Measurements from ENCODE around the gene DARS1.
"Not testable (repeated sequence)": the region's sequence is repeated elsewhere in the genome, so short reads cannot be mapped to it uniquely, and the experiment has no call there.

Gene DARS1

GRCh38 chr2:135984199-135985017 is 1.0 kb downstream of the DARS1 start:
- no peak for DNase-seq (ENCODE audit: low read depth in 2 of 2)

- DNase-seq (ENCODE audit: low read depth in 2 of 2): no peak
These were observed 4.9 kb downstream of the DARS1 start for GRCh38 chr2:135980434-135981079.

GRCh38 chr2:135975702-135976101 is 9.7 kb downstream of the DARS1 start:
- DNase-seq (ENCODE audit: low read depth in 2 of 2): no peak

DNA sequence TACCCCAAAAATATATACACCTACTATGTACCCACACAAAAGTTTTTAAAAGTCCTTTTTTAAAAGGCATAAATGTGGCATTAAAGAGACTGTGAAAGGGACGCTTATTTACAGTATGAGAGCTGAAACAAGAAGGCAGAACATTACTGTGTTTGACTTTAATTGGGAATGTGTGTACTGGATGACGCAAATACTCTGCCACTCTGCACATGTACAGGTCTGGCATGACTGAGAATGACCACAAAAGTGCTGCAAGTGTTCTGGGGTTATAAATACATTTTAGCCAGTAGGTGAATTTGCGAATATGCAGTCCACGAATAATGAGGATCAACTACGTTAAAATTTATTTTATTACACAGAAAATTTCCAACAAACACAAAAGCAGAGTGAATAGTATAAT is 11.4 kb downstream of the DARS1 start:
- DNase-seq (ENCODE audit: low read depth in 2 of 2): no peak

DNA sequence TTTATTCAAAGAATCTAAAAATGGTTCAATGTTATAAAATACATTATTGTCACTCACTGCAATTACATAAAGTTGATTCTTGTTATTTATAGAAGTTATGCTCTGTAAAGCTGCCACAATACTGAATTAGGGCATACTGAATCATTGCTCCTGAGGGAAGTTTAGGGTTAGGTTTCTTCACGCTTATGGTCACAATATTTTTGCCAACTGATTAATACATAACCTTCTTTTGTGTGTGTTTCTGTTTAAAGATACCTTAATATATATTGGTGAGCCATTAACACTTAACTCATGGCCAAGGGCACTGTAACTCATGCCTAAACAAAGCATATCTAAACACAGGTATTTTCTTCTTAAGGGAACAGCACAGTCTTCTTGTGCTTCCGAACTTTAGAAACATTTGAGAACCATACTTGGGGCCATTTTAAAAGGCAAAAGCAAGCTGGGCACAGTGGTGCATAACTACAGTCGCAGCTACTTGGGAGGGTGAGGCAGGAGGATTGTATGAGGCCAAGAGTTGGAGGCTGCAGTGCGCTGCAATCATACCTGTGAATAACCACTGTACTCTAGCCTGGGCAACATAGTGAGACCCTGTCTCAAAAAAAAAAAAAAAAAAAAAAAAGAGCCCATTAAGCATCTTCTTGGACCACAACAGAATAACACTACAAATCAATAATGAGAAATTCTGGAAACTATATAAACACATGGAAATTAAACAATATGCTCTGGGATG is 15.6 kb downstream of the DARS1 start:
- DNase-seq (ENCODE audit: low read depth in 2 of 2): no peak

GRCh38 chr2:135965756-135966155 is 19.7 kb downstream of the DARS1 start:
- DNase-seq (ENCODE audit: low read depth in 2 of 2): no peak

GRCh38 chr2:135964404-135964803 is 21.0 kb downstream of the DARS1 start:
- not testable (repeated sequence) for DNase-seq (ENCODE audit: low read depth in 2 of 2)

- DNase-seq (ENCODE audit: low read depth in 2 of 2): no peak
These were observed 21.6 kb downstream of the DARS1 start for GRCh38 chr2:135963841-135964240.

- DNase-seq (ENCODE audit: low read depth in 2 of 2): no peak
These were observed 22.9 kb downstream of the DARS1 start for GRCh38 chr2:135962366-135963123.

- DNase-seq (ENCODE audit: low read depth in 2 of 2): no peak
These were observed 24.5 kb downstream of the DARS1 start for GRCh38 chr2:135960656-135961551.

DNA sequence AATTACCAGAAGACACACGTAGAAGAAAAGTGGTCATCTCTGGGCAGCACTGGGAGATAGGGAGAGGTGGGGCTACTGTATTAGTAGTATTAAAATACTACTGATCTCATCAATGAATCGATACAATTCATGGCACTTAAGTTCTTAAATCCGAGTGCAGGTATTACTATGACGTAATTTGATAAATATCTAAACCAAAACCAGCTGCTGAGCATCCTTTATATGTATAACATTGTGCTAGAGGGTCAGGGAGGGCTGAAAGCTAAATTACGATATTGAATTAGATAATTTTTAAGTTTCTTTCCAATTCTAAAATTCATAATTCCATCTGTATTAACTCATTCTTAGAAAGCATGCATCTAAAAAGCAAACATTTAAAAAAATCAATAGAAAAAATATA is 25.3 kb downstream of the DARS1 start:
- DNase-seq (ENCODE audit: low read depth in 2 of 2): no peak

GRCh38 chr2:135958927-135959326 is 26.5 kb downstream of the DARS1 start:
- not testable (repeated sequence) for DNase-seq (ENCODE audit: low read depth in 2 of 2)

DNA sequence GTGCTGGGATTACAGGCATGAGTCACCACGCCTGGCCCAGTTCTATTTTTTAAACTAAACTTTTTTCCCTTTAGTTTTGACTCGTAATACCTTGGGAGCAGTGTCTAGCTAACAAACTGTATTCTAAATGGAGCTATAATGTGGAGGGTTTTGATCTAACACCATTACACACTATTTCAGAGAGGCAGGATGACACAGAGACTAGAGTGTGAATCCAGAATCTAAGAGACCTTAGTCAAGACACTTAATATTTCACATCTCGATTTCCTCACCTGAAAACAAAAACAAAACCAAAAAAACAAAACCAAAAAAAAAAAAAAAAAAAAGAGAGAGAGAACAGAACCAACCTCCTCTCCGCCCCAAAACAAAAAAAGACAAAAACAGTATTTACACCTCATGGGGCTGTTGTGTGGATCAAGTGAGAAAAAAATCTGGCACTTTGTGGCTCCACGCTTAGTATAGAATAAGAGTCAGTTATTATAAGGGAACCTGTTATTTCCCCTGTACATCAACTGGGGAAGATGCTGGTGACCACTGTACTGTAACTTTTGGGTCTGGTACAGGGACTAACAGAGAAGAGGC is 31.3 kb downstream of the DARS1 start:
- DNase-seq (ENCODE audit: low read depth in 2 of 2): no peak

- no peak for DNase-seq (ENCODE audit: low read depth in 2 of 2)
These were observed 32.5 kb downstream of the DARS1 start for GRCh38 chr2:135952891-135953290.

DNA sequence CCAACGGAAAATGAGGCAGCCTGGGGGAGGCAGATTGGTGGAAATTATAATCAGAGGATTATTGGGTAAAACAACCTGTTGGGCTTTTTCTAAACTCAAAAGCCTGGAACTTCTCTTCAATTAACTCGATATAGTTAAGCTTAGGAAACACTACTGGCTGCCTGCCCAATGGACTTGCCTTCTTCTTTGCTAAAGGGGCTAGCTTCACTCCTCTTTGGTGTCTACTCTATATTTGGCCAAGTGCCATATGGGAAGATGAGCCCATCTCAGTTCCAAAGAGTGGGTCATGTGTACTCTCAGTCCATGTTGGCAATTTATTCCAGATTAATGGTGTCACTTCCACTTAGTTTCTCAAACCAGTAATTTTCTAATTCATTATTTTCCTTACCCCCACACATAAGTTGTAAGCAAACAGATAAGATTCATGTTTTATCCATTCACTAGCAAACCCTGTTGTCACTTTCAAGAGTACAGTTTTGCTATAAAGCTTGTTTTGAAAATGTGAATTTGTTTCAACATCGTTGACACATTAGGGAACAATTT is 34.3 kb downstream of the DARS1 start:
- no peak for DNase-seq (ENCODE audit: low read depth in 2 of 2)

- DNase-seq (ENCODE audit: low read depth in 2 of 2): no peak
These were observed 35.8 kb downstream of the DARS1 start for GRCh38 chr2:135949451-135950234.

DNA sequence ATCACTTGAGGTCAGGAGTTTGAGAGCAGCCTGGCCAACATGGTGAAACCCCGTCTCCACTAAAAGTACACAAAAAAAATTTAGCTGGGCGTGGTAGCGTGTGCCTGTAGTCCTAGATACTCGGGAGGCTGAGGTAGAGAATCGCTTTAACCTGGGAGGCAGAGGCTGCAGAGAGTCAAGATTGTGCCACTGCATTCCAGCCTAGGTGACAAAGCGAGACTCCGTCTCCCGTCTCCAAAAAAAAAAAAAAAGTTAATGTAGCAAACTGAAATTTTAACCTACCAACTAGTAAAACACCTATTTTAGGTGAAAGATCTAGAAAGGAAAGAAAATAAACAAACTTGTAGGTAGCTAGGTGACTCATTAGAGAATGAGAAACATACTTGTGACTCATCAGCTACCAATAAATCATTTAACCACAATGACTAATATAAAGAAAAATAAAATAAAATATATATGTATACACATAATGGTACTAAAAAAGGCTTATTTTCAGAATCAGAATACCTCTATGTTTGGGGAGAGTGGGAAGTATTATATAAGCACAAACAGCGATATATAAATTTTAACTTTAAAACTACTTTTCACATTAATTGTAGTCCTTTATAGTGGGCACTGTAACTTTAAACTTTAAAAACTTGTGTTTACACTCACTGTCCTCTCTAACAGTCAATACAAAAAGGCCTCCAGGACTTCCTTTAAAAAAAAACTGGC is 36.6 kb downstream of the DARS1 start:
- DNase-seq (ENCODE audit: low read depth in 2 of 2): no peak

DNA sequence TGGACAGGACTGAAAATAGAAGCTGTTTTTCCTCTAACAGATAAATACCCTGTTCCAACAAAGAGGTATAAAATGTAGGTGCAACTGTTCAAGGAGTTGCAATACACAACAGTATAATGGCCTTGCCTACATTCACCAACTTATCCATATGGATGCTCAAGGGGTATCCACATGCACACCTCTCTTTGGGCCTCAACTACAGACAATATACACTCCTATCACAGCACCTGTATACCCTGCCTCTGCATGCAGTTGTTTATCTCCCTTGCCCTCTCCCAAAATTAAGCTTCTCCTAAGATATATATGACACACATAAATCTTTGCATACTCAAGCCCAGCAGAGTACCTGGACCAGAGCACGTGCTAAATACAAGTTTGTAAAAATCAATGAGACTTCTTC is 37.3 kb downstream of the DARS1 start:
- DNase-seq (ENCODE audit: low read depth in 2 of 2): no peak

GRCh38 chr2:135947483-135947882 is 37.9 kb downstream of the DARS1 start:
- DNase-seq (ENCODE audit: low read depth in 2 of 2): no peak

Measured in stimulated activated CD8-positive, alpha-beta memory T cell treated with anti-CD3 and anti-CD28 coated beads, Interleukin-7, amount 100 ng/mL, for 1 hour (primary cell).